HG03108 (cell line): ENCODE measurements around the gene HOXA9.

Source experiments
- ATAC-seq: cut with Tn5 transposase; IDR thresholded peaks from one replicate; pipeline ENCODE4 v1.9.1; 2021; ENCODE audit warnings: moderate library complexity; ENCODE audit not compliant: unreplicated experiment

HOXA9 gene

GRCh38 chr7:27116031-27116961 is 49.0 kb downstream of the HOXA9 start:
- no peak for ATAC-seq

GRCh38 chr7:27115221-27116026 is 49.9 kb downstream of the HOXA9 start:
- ATAC-seq: no peak

GRCh38 chr7:27114881-27115220 is 50.5 kb downstream of the HOXA9 start:
- no peak for ATAC-seq

GRCh38 chr7:27113991-27114769 is 51.2 kb downstream of the HOXA9 start:
- no peak for ATAC-seq

- no peak for ATAC-seq
Measured at GRCh38 chr7:27112955-27113949, 52.1 kb downstream of the HOXA9 start.
